HepG2 (cell line): Measurements from ENCODE around the gene TFB1M. TPM values are rescaled to one million over a fixed set of nuclear protein-coding genes. Genes with fewer than 3 reads are reported as not detected.
A peak's percentile ranks its signal among the peaks of the same experiment; 100 is the strongest.

Experiments
- ATAC-seq: fragments of 200-7000 bp; cut with Tn5 transposase; 3 replicates; pipeline ENCODE4 v1.9.1; 2020; ENCODE audit warnings: mild to moderate bottlenecking, moderate library complexity
- BruUV-seq: library from RNA; stranded (reverse); fragments of 400-500 nt; replicated peaks from 2 replicates; lab custom pipeline; 2021; lab: Mats Ljungman, UMichigan
- CTCF ChIA-PET: fragments of 300-600 bp; formaldehyde crosslinking; extraction: SDS; loops from one replicate; lab custom pipeline; 2021; ENCODE audit warnings: low total read pairs, inconsistent platforms, low intra/inter-chr PET ratio; lab: Yijun Ruan, JAX
- POLR2A ChIA-PET: fragments of 350-600 bp; sonication (Branson Sonifier 250); formaldehyde crosslinking; loops from one replicate; lab custom pipeline; 2020; ENCODE audit warnings: antibody characterized with exemption, inconsistent platforms; lab: Yijun Ruan, JAX
- DNase-seq: peaks from one replicate; pipeline ENCODE4 v3.0.0-alpha.2; 2015; ENCODE audit warnings: low spot score
- FAIRE-seq: peaks from 3 replicates; lab custom pipeline; 2011; peaks lifted over from hg19 to GRCh38; lab: Jason Lieb, UNC
- H2AFZ ChIP-seq: one replicate; pipeline ENCODE4 v1.6.1; 2011; ENCODE audit warnings: low read length, inconsistent platforms
- H3K27ac ChIP-seq: fragments of 300-600 bp; 3 replicates; pipeline ENCODE4 v1.8.0; 2011; ENCODE audit warnings: mixed run types, mild to moderate bottlenecking, mixed read lengths, low read length, inconsistent platforms; ENCODE audit not compliant: insufficient read depth; ENCODE audit errors: extremely low read length
- H3K27me3 ChIP-seq, 2 experiments: fragments of 200-600 bp in 1 of 2; 2 replicates in 1 of 2; 3 replicates in 1 of 2; pipeline versions ENCODE4 v1.6.0 to v1.8.0; 2011; ENCODE audit warnings: low read length in 2 of 2, mild to moderate bottlenecking in 2 of 2, moderate library complexity in 2 of 2, inconsistent platforms in 1 of 2; ENCODE audit not compliant: insufficient read depth in 2 of 2, control insufficient read depth in 1 of 2
- H3K36me3 ChIP-seq, 2 experiments: fragments of 200-600 bp in 1 of 2; replicated peaks in 1 of 2; 2 replicates in 1 of 2; 3 replicates in 1 of 2; pipeline versions ENCODE4 v1.5.1 to v1.8.0; 2011; ENCODE audit warnings: low read length in 2 of 2, inconsistent platforms in 1 of 2; ENCODE audit not compliant: insufficient read depth in 2 of 2, control insufficient read depth in 1 of 2
- H3K4me1 ChIP-seq: 2 replicates; pipeline ENCODE4 v1.5.1; 2012; ENCODE audit warnings: low read length, inconsistent platforms; ENCODE audit not compliant: insufficient read depth
- H3K4me2 ChIP-seq: 2 replicates; pipeline ENCODE4 v1.6.0; 2011; ENCODE audit warnings: low read depth, low read length, inconsistent platforms
- H3K4me3 ChIP-seq, 3 experiments: fragments of 200-600 bp in 1 of 3; sonication (generic), shearing (Covaris generic) in 1 of 3; replicated peaks in 1 of 3; 2 replicates each; pipeline ENCODE4 v1.5.1; 2011 to 2016; ENCODE audit warnings: low read length in 3 of 3, inconsistent platforms in 2 of 3, low read depth in 2 of 3, mild to moderate bottlenecking in 2 of 3, control low read depth in 1 of 3, mixed read lengths in 1 of 3; ENCODE audit not compliant: insufficient read depth in 1 of 3
- H3K79me2 ChIP-seq: one replicate; pipeline ENCODE4 v1.6.1; 2011; ENCODE audit warnings: low read length, inconsistent platforms; ENCODE audit not compliant: insufficient read depth
- H3K9ac ChIP-seq: 2 replicates; pipeline ENCODE4 v1.6.0; 2011; ENCODE audit warnings: mild to moderate bottlenecking, low read depth, low read length, inconsistent platforms; ENCODE audit not compliant: insufficient read depth
- H3K9me3 ChIP-seq: 2 replicates; pipeline ENCODE4 v1.5.1; 2012; ENCODE audit warnings: mild to moderate bottlenecking, low read length
- H4K20me1 ChIP-seq: 2 replicates; pipeline ENCODE4 v1.6.0; 2011; ENCODE audit warnings: inconsistent platforms, mild to moderate bottlenecking, low read length, moderate library complexity; ENCODE audit not compliant: insufficient read depth
- HES4 ChIP-seq: sonication (generic); formaldehyde crosslinking; IDR thresholded peaks from 2 replicates; pipeline ENCODE4 v1.9.0; 2021; ENCODE audit warnings: mild to moderate bottlenecking, missing genetic modification reagents, borderline replicate concordance
- KDM5B ChIP-seq: sonication (generic); formaldehyde crosslinking; IDR thresholded peaks from 2 replicates; pipeline ENCODE4 v1.4.0; 2020; ENCODE audit warnings: missing genetic modification reagents, mild to moderate bottlenecking, borderline replicate concordance
- MAFK ChIP-seq, 2 experiments: IDR thresholded peaks in 1 of 2; conservative IDR thresholded peaks in 1 of 2; 2 replicates each; pipeline ENCODE4 v1.6.1; 2011; ENCODE audit warnings: improper control_type of control experiment in 2 of 2, low read length in 2 of 2
- MZF1 ChIP-seq: sonication (generic); formaldehyde crosslinking; IDR thresholded peaks from 2 replicates; pipeline ENCODE4 v1.8.1; 2023; ENCODE audit warnings: mild to moderate bottlenecking, missing genetic modification reagents, borderline replicate concordance
- NKX3-1 ChIP-seq: sonication (generic); formaldehyde crosslinking; IDR thresholded peaks from 2 replicates; pipeline ENCODE4 v1.5.0; 2020; ENCODE audit warnings: missing genetic modification reagents
- NONO ChIP-seq, 2 experiments: fragments of 450-650 bp in 1 of 2; sonication (generic) in 1 of 2; formaldehyde crosslinking in 1 of 2; IDR thresholded peaks in 1 of 2; conservative IDR thresholded peaks in 1 of 2; 2 replicates each; pipeline versions ENCODE4 v1.6.1 to v1.8.0; 2017 to 2022; ENCODE audit warnings: mild to moderate bottlenecking in 1 of 2, missing genetic modification reagents in 1 of 2, moderate library complexity in 1 of 2
- RBM22 ChIP-seq: fragments of 200-400 bp; formaldehyde crosslinking; optimal IDR thresholded peaks from 2 replicates; pipeline ENCODE3; 2017; ENCODE audit warnings: mild to moderate bottlenecking, low read length, moderate library complexity
- ZNF263 ChIP-seq: sonication (generic); formaldehyde crosslinking; IDR thresholded peaks from 2 replicates; pipeline ENCODE4 v1.4.0; 2020; ENCODE audit warnings: missing genetic modification reagents
- ZNF274 ChIP-seq: sonication (generic); formaldehyde crosslinking; IDR thresholded peaks from 2 replicates; pipeline ENCODE4 v1.5.1; 2020; ENCODE audit warnings: mild to moderate bottlenecking, missing genetic modification reagents
- ZNF570 ChIP-seq: sonication (generic); formaldehyde crosslinking; IDR thresholded peaks from 2 replicates; pipeline ENCODE4 v1.4.0; 2020; ENCODE audit warnings: mild to moderate bottlenecking, missing genetic modification reagents, borderline replicate concordance
- WGBS: methylation state at CpG from one replicate; pipeline ENCODE4 v1.1.6; 2017; ENCODE audit warnings: low lambda C conversion rate; 5-methylcytosine and 5-hydroxymethylcytosine counted together
- in situ Hi-C: cut with HindIII; loops from 2 replicates; pipeline ENCODE4 v1.10.0; 2017; ENCODE audit warnings: low pct_unique_long_range_greater_than_20kb; ENCODE audit not compliant: extremely low pct_ligation_motif_present
- intact Hi-C: fragments of 100-400 bp; cut with micrococcal nuclease; formaldehyde crosslinking; loops from one replicate; pipeline ENCODE4 v1.10.0; 2022; ENCODE audit not compliant: unreplicated experiment
- polyA plus RNA-seq, 8 experiments: library from polyadenylated mRNA; depleted of rRNA in 3 of 8; stranded (reverse) in 7 of 8; unstranded in 1 of 8; fragments of >200 nt; fragmentation: Illumina TruSeq in 4 of 8; extraction: Trizol in 4 of 8; gene quantifications; 2 replicates each; pipeline versions ENCODE4 v1.2.1 to v1.2.3, GENCODE V29; 2011 to 2016; ENCODE audit warnings: low read depth in 4 of 8, missing spikeins in 1 of 8, mixed read lengths in 1 of 8; ENCODE audit not compliant: insufficient read depth in 1 of 8
- total RNA-seq, 5 experiments: library from RNA; depleted of rRNA; stranded (reverse); fragments of >200 nt; fragmentation: Illumina TruSeq; extraction: Trizol; gene quantifications; 2 replicates each; pipeline ENCODE4 v1.2.3, GENCODE V29; 2016; ENCODE audit warnings: low read depth in 1 of 5

TFB1M gene
- total and polyA plus RNA-seq, 2 of the 13 experiments (the other 11 are each of a cell fraction or from before 2014, with no cell fraction given) = 91.4 to 122 TPM

- BruUV-seq = no TSS peak
- H3K9me3 ChIP-seq = no peaks in the 10 kb centered on the region
- DNase-seq (no peak), FAIRE-seq (no peak), ATAC-seq (no peak)
- in situ Hi-C loops (no loop called here), intact Hi-C loops (no loop called here)
- no peak for TF ChIP-seq ZNF263
- no peak for TF ChIP-seq HES4
- TF ChIP-seq NONO (IDR thresholded peaks at IDR 0.05) = no peak
- no peak for TF ChIP-seq NONO (CRISPR knock-in tag; conservative IDR thresholded peaks at IDR 0.05)
- TF ChIP-seq MAFK (conservative IDR thresholded peaks at IDR 0.05 in 1 of 2, IDR thresholded peaks at IDR 0.05 in 1 of 2; ENCODE audit: low read length in 2 of 2) = no peak
- TF ChIP-seq NKX3-1 = no peak
- TF ChIP-seq KDM5B (CRISPR knock-in tag) = no peak
- no peak for TF ChIP-seq MZF1 (CRISPR knock-in tag)
- TF ChIP-seq ZNF274 (CRISPR knock-in tag) = no peak
- no peaks in the 10 kb centered on the region; the same call in 1 of the 2 replicates for H4K20me1 ChIP-seq
- ChIA-PET CTCF (no interaction called here), POLR2A (no interaction called here)
- H3K4me3 ChIP-seq = no peak overlapping the region
- H3K4me2 ChIP-seq = no peak overlapping the region
- H3K79me2 ChIP-seq = peaks cover 5% of the 10 kb centered on the region
- 99% methylated on average over 2 of the region's 2 CpGs for WGBS
- no peak overlapping the region for H2AFZ ChIP-seq
- peaks cover 39 to 90% of the 10 kb centered on the region in 2 experiments for H3K36me3 ChIP-seq
- H3K27me3 ChIP-seq = no peaks in the 10 kb centered on the region
- no peak overlapping the region for H3K27ac ChIP-seq
- no peak overlapping the region for H3K9ac ChIP-seq
- 0 out of 2 replicates have a peak, but pooled peaks cover 5% of the 10 kb centered on the region for H3K4me1 ChIP-seq
Observed at GRCh38 chr6:155274106-155274505, 40.2 kb downstream of the TFB1M start.

GRCh38 chr6:155273431-155273830 lies 40.9 kb downstream of the TFB1M start:
- WGBS = 97% methylated on average over 3 of the region's 3 CpGs
- no peaks in the 10 kb centered on the region; the same call in 1 of the 2 replicates for H4K20me1 ChIP-seq
- H3K9ac ChIP-seq = no peak overlapping the region
- H3K4me1 ChIP-seq = 0 out of 2 replicates have a peak, but pooled peaks cover 7% of the 10 kb centered on the region
- in situ Hi-C loops = no loop called here
- ChIA-PET POLR2A (no interaction called here), CTCF (no interaction called here)
- H2AFZ ChIP-seq = no peak overlapping the region
- no peak for TF ChIP-seq ZNF570
- TF ChIP-seq RBM22 = peak; percentile 19
- TF ChIP-seq, all 625 proteins: peak for 1
- H3K27me3 ChIP-seq = no peaks in the 10 kb centered on the region
- intact Hi-C loops = no loop called here
- H3K4me3 ChIP-seq = no peak overlapping the region
- FAIRE-seq (no peak), DNase-seq (no peak), ATAC-seq (no peak)
- peaks cover 34 to 86% of the 10 kb centered on the region in 2 experiments for H3K36me3 ChIP-seq
- BruUV-seq = no TSS peak
- H3K9me3 ChIP-seq = no peaks in the 10 kb centered on the region
- H3K4me2 ChIP-seq = no peak overlapping the region
- H3K79me2 ChIP-seq = peaks cover 5% of the 10 kb centered on the region
- no peak overlapping the region for H3K27ac ChIP-seq
